Uterus (tissue), 2 donors: ENCODE results near the gene IFITM5.

Source experiments
- CTCF ChIP-seq, 4 experiments: fragments of 200-600 bp in 2 of 4; fragments of 450-650 bp in 2 of 4; sonication (generic) in 2 of 4; IDR thresholded peaks; one replicate each; pipeline ENCODE4 v1.5.1; 2016 to 2019; ENCODE audit warnings: antibody characterized with exemption in 4 of 4, mild to moderate bottlenecking in 2 of 4, moderate library complexity in 1 of 4
- POLR2A ChIP-seq, 2 donors: fragments of 450-650 bp; IDR thresholded peaks; one replicate each; pipeline ENCODE4 v1.6.1; 2016; ENCODE audit warnings: antibody characterized with exemption in 2 of 2, mild to moderate bottlenecking in 1 of 2, moderate library complexity in 1 of 2

- no peak for TF ChIP-seq CTCF (IDR thresholded peaks at IDR 0.05)
- no peak for TF ChIP-seq POLR2A (IDR thresholded peaks at IDR 0.05)
Observed at GRCh38 chr11:282171-282570, 17.2 kb downstream of the IFITM5 start.
